ENCODE results near the gene PICALM.
A peak's percentile ranks its signal among the peaks of the same experiment; 100 is the strongest.

The PICALM gene

DNA sequence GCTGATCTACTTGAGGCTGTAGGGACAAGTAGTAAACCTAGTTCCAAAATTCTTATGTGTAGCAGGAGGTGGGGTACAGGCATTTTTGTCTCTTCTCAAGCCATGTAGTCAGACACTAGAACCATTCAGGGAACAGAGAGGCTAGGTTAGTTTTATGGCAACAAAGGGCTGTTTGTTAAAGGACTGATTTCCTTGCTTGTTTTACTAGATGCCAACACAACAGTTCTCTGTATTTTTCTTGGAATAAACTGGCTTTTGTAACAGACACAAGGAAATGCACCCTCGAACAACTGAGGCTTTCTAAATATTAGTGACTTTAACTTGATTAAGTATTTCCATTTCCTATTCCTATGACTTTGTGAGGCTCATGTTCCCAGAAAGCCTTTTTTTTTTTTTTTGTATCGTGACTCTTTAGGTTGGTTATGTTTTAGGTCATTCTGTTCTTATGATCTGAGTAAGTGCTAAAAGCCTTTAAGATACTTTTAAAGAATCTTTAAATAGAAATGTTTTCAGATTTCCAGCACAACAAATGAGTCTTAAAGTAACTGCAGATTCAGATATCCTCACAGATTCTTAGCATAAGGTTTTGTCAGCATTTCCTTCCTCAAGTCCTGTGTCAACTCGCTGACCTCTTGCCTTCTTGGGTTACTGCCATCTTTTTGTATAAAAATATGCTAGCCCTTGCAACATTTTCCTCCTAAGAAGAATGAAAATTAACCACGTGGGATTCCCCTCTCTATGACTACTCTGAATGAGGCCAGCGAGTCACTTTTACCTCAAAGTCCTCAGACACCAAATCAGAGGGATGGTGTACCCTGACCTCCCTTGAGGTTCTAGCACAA lies 121.2 kb downstream of the PICALM start:
- peak; percentile 64 for ATAC-seq (ENCODE audit: low read depth)

DNA sequence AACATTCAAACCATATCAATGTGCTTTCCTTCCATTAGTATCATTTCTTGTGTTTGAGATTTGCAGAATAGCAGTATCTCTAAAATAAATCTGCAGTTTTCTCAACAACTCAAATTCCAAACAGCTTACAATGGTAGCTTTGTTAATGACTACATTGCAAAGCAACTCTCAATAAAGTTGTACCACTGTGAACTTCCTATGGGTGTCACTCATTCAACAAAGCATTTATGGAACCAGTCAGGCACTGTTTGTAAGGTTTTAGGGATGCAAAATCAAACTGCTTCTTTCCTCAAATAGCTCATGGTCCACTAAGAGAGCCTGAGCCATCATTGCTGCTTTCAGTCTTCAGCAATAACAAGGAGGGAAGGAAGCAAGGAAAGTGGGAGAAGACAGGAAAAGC lies 122.7 kb downstream of the PICALM start:
- TF ChIP-seq, protein P1, sequence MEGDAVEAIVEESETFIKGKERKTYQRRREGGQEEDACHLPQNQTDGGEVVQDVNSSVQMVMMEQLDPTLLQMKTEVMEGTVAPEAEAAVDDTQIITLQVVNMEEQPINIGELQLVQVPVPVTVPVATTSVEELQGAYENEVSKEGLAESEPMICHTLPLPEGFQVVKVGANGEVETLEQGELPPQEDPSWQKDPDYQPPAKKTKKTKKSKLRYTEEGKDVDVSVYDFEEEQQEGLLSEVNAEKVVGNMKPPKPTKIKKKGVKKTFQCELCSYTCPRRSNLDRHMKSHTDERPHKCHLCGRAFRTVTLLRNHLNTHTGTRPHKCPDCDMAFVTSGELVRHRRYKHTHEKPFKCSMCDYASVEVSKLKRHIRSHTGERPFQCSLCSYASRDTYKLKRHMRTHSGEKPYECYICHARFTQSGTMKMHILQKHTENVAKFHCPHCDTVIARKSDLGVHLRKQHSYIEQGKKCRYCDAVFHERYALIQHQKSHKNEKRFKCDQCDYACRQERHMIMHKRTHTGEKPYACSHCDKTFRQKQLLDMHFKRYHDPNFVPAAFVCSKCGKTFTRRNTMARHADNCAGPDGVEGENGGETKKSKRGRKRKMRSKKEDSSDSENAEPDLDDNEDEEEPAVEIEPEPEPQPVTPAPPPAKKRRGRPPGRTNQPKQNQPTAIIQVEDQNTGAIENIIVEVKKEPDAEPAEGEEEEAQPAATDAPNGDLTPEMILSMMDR (IDR thresholded peaks at IDR 0.05; ENCODE audit: poor library complexity, severe bottlenecking), result no peak
- H3K36me3 ChIP-seq (ENCODE audit: low read depth), result no peaks in the 10 kb centered on the region
- H3K4me3 ChIP-seq (ENCODE audit: severe bottlenecking), result no peak overlapping the region
- H3K27ac ChIP-seq (ENCODE audit: poor library complexity, severe bottlenecking), result no peak overlapping the region
- DNase-seq (ENCODE audit: low spot score), result no peak
- H3K27me3 ChIP-seq (ENCODE audit: insufficient read depth, poor library complexity, severe bottlenecking), result no peaks in the 10 kb centered on the region
- H3K9me3 ChIP-seq (ENCODE audit: severe bottlenecking), result no peaks in the 10 kb centered on the region
- ATAC-seq (ENCODE audit: low read depth), result no peak
- peaks cover 16% of the 10 kb centered on the region for H3K4me1 ChIP-seq (ENCODE audit: insufficient read depth, poor library complexity, severe bottlenecking)

More for the DNA sequence above, 121.2 kb downstream of the PICALM start:
- Histone ChIP-seq H3K27me3 (ENCODE audit: insufficient read depth, poor library complexity, severe bottlenecking) (no peaks in the 10 kb centered on the region), H3K27ac (ENCODE audit: poor library complexity, severe bottlenecking) (peak overlapping the region; percentile 24), H3K36me3 (ENCODE audit: low read depth) (no peaks in the 10 kb centered on the region), H3K4me1 (ENCODE audit: insufficient read depth, poor library complexity, severe bottlenecking) (peaks cover 16% of the 10 kb centered on the region), H3K4me3 (ENCODE audit: severe bottlenecking) (no peak overlapping the region), H3K9me3 (ENCODE audit: severe bottlenecking) (no peaks in the 10 kb centered on the region)
- TF ChIP-seq, protein P1 (IDR thresholded peaks at IDR 0.05; ENCODE audit: poor library complexity, severe bottlenecking), result no peak
- no peak for DNase-seq (ENCODE audit: low spot score)

DNA sequence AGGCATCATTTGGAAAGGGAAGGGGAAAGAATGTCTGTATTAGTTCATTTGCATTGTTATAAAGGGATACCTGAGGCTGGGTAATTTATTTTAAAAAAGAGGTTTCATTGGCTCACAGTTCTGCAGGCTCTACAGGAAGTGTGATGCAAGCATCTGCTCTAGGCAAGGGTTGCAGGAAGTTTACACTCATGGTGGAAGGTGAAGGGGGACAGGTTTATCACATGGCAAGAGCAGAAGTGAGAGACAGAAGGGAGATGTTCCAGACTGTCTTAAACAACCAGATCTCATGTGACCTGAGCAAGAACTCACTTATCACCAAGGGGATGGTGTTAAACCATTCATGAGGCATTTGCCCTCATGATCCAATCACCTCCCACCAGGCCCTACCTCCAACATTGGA lies 123.1 kb downstream of the PICALM start:
- H3K4me3 ChIP-seq (ENCODE audit: severe bottlenecking), result no peak overlapping the region
- no peaks in the 10 kb centered on the region for H3K9me3 ChIP-seq (ENCODE audit: severe bottlenecking)
- H3K36me3 ChIP-seq (ENCODE audit: low read depth), result no peaks in the 10 kb centered on the region
- H3K27me3 ChIP-seq (ENCODE audit: insufficient read depth, poor library complexity, severe bottlenecking), result no peaks in the 10 kb centered on the region
- ATAC-seq (ENCODE audit: low read depth) (no peak), DNase-seq (ENCODE audit: low spot score) (no peak)
- peaks cover 16% of the 10 kb centered on the region for H3K4me1 ChIP-seq (ENCODE audit: insufficient read depth, poor library complexity, severe bottlenecking)
- no peak overlapping the region for H3K27ac ChIP-seq (ENCODE audit: poor library complexity, severe bottlenecking)
- TF ChIP-seq, protein P1 (IDR thresholded peaks at IDR 0.05; ENCODE audit: poor library complexity, severe bottlenecking), result no peak

DNA sequence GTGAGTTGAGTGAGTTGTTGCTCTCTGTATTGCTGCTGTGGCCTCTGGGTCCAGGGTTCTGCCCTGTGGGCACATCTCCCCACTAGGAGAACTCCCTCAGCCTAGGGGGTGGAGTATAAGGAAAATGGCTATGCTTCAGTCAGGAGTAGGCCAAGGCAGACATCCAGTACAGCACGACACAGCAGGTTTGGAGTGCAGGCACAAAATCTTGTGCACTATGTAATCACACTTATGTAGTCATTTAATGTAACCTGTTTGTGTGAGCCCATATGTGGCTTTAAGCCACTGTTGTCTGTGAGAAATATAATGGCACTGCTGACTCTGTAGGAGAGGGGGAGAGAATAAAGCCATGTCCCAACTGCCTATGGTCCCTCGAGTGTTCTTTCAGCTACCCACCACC lies 123.6 kb downstream of the PICALM start:
- Histone ChIP-seq H3K9me3 (ENCODE audit: severe bottlenecking) (no peaks in the 10 kb centered on the region), H3K4me1 (ENCODE audit: insufficient read depth, poor library complexity, severe bottlenecking) (peaks cover 16% of the 10 kb centered on the region), H3K27me3 (ENCODE audit: insufficient read depth, poor library complexity, severe bottlenecking) (no peaks in the 10 kb centered on the region), H3K36me3 (ENCODE audit: low read depth) (no peaks in the 10 kb centered on the region), H3K27ac (ENCODE audit: poor library complexity, severe bottlenecking) (no peak overlapping the region), H3K4me3 (ENCODE audit: severe bottlenecking) (no peak overlapping the region)
- TF ChIP-seq, protein P1 (IDR thresholded peaks at IDR 0.05; ENCODE audit: poor library complexity, severe bottlenecking), result no peak
- no peak for ATAC-seq (ENCODE audit: low read depth)
- no peak for DNase-seq (ENCODE audit: low spot score)

DNA sequence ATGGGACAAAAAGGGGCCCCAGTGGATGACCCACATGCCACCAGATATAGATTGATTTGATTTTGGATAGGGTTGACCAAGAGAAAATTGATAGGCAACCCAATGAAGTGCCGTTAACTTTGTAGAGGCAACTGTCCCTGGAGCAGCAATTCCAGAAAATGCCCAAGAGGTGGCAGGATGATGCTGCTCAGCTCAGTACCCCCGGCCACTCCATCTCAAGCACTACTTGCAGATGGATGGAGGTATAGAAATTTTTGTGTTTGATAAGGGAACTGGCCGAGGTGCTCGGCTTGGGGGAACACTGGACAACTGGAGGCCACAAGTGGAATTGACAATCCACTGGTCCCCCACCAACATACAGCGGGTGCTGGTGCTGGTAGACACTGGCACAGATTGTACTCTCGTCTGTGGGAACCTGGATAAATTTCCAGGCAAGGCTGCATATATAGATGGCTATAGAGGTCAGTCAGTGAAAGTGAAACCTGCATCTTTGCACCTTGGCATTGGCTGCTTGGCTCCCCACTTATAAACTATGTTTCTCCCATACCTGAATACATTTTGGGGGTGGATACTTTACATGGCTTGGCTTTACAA lies 127.4 kb downstream of the PICALM start:
- H3K36me3 ChIP-seq (ENCODE audit: low read depth), result no peaks in the 10 kb centered on the region
- H3K27me3 ChIP-seq (ENCODE audit: insufficient read depth, poor library complexity, severe bottlenecking), result no peaks in the 10 kb centered on the region
- DNase-seq (ENCODE audit: low spot score) (no peak), ATAC-seq (ENCODE audit: low read depth) (peak; percentile 56)
- TF ChIP-seq, protein P1 (IDR thresholded peaks at IDR 0.05; ENCODE audit: poor library complexity, severe bottlenecking), result peak; percentile 62
- no peak overlapping the region for H3K4me3 ChIP-seq (ENCODE audit: severe bottlenecking)
- no peaks in the 10 kb centered on the region for H3K4me1 ChIP-seq (ENCODE audit: insufficient read depth, poor library complexity, severe bottlenecking)
- H3K27ac ChIP-seq (ENCODE audit: poor library complexity, severe bottlenecking), result no peak overlapping the region
- H3K9me3 ChIP-seq (ENCODE audit: severe bottlenecking), result no peaks in the 10 kb centered on the region

All from RWPE2 (cell line).